ENCODE results near the gene TIPARP.

TIPARP gene

DNA sequence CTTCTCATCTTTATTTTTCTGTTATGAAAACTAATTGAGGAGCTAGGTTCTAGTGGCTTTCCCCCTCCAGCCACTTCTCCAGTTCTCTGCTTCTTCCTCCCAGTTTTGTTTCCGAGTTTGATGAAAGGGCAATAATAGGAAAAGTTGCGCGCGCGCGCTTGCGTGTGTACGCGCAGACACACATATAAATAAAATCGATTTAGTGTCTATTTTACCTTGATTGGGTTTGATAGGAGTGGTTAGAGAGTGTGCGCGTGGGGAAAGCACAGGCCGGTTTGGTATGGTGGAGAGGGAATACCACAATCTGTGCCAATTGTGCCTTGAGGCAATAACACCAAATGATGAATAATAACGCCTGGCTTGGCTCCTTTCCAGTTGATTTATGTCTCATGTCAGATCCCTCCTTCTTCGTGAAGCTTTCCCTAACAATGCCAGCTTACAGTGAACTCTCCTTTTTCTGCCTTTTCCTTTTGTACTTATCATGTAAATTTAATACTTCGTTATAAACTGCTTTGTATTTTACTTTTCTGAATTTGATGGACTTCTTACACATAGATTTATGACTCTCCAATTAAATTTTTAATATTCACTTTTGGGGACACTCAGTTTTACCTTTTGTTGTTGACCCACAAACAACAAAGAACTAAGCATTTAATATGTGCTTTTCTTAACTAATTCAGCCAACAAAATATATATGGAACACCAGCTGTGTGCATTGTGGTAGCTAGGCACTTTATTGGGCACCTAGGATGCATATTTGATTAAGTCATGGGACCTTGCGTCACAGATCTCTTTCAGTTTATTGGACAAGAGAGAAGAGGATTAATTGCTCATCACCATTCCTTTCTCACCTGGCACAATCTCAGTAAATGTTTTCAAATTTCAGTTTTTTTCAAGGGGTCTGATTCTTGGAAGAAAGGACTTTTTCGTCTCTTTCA lies 1.7 kb downstream of the TIPARP start:
- no peak for TF ChIP-seq CTCF (IDR thresholded peaks at IDR 0.05; ENCODE audit: low read depth, low read length)
- peak; percentile 38 for DNase-seq

GRCh38 chr3:156676768-156677479 lies 2.5 kb downstream of the TIPARP start:
- TF ChIP-seq CTCF (IDR thresholded peaks at IDR 0.05; ENCODE audit: low read depth, low read length): no peak
- peaks cover 5% of the 10 kb centered on the region; the same call in 1 of the 2 replicates for H3K4me1 ChIP-seq
- H3K27me3 ChIP-seq: no peaks in the 10 kb centered on the region

More for the DNA sequence above, 1.7 kb downstream of the TIPARP start:
- Histone ChIP-seq H3K36me3 (no peaks in the 10 kb centered on the region), H3K9me3 (no peaks in the 10 kb centered on the region), H3K4me3 (ENCODE audit: low read depth, low read length) (peak overlapping the region; percentile 80), H3K27me3 (no peaks in the 10 kb centered on the region), H3K4me1 (peaks cover 5% of the 10 kb centered on the region; the same call in 1 of the 2 replicates)

GRCh38 chr3:156677536-156677935 lies 3.1 kb downstream of the TIPARP start:
- Histone ChIP-seq H3K4me1 (peaks cover 5% of the 10 kb centered on the region; the same call in 1 of the 2 replicates), H3K9me3 (no peaks in the 10 kb centered on the region), H3K4me3 (ENCODE audit: low read depth, low read length) (no peak overlapping the region), H3K36me3 (no peaks in the 10 kb centered on the region; the same call in 1 of the 2 replicates), H3K27me3 (no peaks in the 10 kb centered on the region)
- TF ChIP-seq CTCF (IDR thresholded peaks at IDR 0.05; ENCODE audit: low read depth, low read length): no peak
- DNase-seq: no peak

More at GRCh38 chr3:156676768-156677479, 2.5 kb downstream of the TIPARP start:
- Histone ChIP-seq H3K36me3 (no peaks in the 10 kb centered on the region; the same call in 1 of the 2 replicates), H3K9me3 (no peaks in the 10 kb centered on the region), H3K4me3 (ENCODE audit: low read depth, low read length) (no peak overlapping the region)
- no peak for DNase-seq

- DNase-seq: no peak
- no peak for TF ChIP-seq CTCF (IDR thresholded peaks at IDR 0.05; ENCODE audit: low read depth, low read length)
- H3K36me3 ChIP-seq: no peaks in the 10 kb centered on the region; the same call in 1 of the 2 replicates
- H3K27me3 ChIP-seq: no peaks in the 10 kb centered on the region
- H3K4me1 ChIP-seq: peaks cover 5% of the 10 kb centered on the region; the same call in 1 of the 2 replicates
- no peaks in the 10 kb centered on the region for H3K9me3 ChIP-seq
- H3K4me3 ChIP-seq (ENCODE audit: low read depth, low read length): no peak overlapping the region
Observed at GRCh38 chr3:156678197-156678596, 3.8 kb downstream of the TIPARP start.

- Histone ChIP-seq H3K36me3 (no peaks in the 10 kb centered on the region; the same call in 1 of the 2 replicates), H3K4me3 (ENCODE audit: low read depth, low read length) (no peak overlapping the region), H3K9me3 (no peaks in the 10 kb centered on the region), H3K4me1 (peaks cover 5% of the 10 kb centered on the region; the same call in 1 of the 2 replicates), H3K27me3 (no peaks in the 10 kb centered on the region)
- no peak for TF ChIP-seq CTCF (IDR thresholded peaks at IDR 0.05; ENCODE audit: low read depth, low read length)
- no peak for DNase-seq
Observed at GRCh38 chr3:156680243-156680914, 6.0 kb downstream of the TIPARP start.

Data from BE2C (cell line).